CD8-positive, alpha-beta memory T cell (primary cell): ENCODE data around the gene NR4A1. TPM values are rescaled to one million over a fixed set of nuclear protein-coding genes. Genes with fewer than 3 reads are reported as not detected.

Source experiments
- CTCF ChIA-PET: fragments of 350-600 bp; sonication (Branson Sonifier 250); formaldehyde crosslinking; loops from one replicate; lab custom pipeline; 2021; ENCODE audit warnings: antibody characterized with exemption; lab: Charles Lee
- POLR2A ChIA-PET: fragments of 350-600 bp; sonication (Branson Sonifier 250); formaldehyde crosslinking; loops from one replicate; lab custom pipeline; 2021; ENCODE audit warnings: antibody characterized with exemption; lab: Charles Lee
- DNase-seq, 5 donors: peaks; one replicate each; pipeline versions ENCODE4 v3.0.0 to v3.0.0-alpha.2; 2020 to 2022; ENCODE audit warnings: mixed read lengths in 1 of 5
- H3K27ac ChIP-seq: one replicate; pipeline ENCODE4 v1.7.0; 2013; ENCODE audit warnings: low read depth, mild to moderate bottlenecking, low read length, moderate library complexity
- H3K27me3 ChIP-seq: 2 replicates; pipeline ENCODE4 v1.7.0; 2013; ENCODE audit warnings: low read length, mild to moderate bottlenecking; ENCODE audit not compliant: insufficient read depth, poor library complexity, severe bottlenecking
- H3K36me3 ChIP-seq: 2 replicates; pipeline ENCODE4 v1.7.0; 2013; ENCODE audit warnings: mild to moderate bottlenecking, low read length, moderate library complexity; ENCODE audit not compliant: insufficient read depth
- H3K4me1 ChIP-seq: 2 replicates; pipeline ENCODE4 v1.7.0; 2013; ENCODE audit warnings: mild to moderate bottlenecking, low read length, moderate library complexity; ENCODE audit not compliant: insufficient read depth
- H3K4me3 ChIP-seq: 2 replicates; pipeline ENCODE4 v1.7.0; 2013; ENCODE audit warnings: mild to moderate bottlenecking, low read length
- H3K9me3 ChIP-seq: 2 replicates; pipeline ENCODE4 v1.7.0; 2013; ENCODE audit warnings: mild to moderate bottlenecking, low read length
- H3K27ac Mint-ChIP-seq, 8 donors: one replicate each; pipeline ENCODE4 v1.8.0; 2020 to 2021; ENCODE audit warnings: mixed read lengths in 8 of 8, mild to moderate bottlenecking in 6 of 8, inconsistent platforms in 3 of 8, moderate library complexity in 3 of 8
- H3K27me3 Mint-ChIP-seq, 2 donors: one replicate each; pipeline ENCODE4 v1.8.0; 2020 to 2021; ENCODE audit warnings: mixed read lengths in 2 of 2, mild to moderate bottlenecking in 1 of 2, moderate library complexity in 1 of 2
- H3K36me3 Mint-ChIP-seq, 3 donors: one replicate each; pipeline ENCODE4 v1.8.0; 2020 to 2021; ENCODE audit warnings: mixed read lengths in 3 of 3, inconsistent platforms in 1 of 3, mild to moderate bottlenecking in 1 of 3
- H3K4me1 Mint-ChIP-seq, 3 donors: one replicate each; pipeline ENCODE4 v1.8.0; 2020 to 2021; ENCODE audit warnings: mixed read lengths in 3 of 3, inconsistent platforms in 1 of 3, mild to moderate bottlenecking in 1 of 3
- H3K4me3 Mint-ChIP-seq, 7 donors: one replicate each; pipeline ENCODE4 v1.8.0; 2020 to 2021; ENCODE audit warnings: mixed read lengths in 7 of 7, mild to moderate bottlenecking in 6 of 7, moderate library complexity in 4 of 7, inconsistent platforms in 2 of 7
- H3K9me3 Mint-ChIP-seq, 5 donors: one replicate each; pipeline ENCODE4 v1.8.0; 2020 to 2022; ENCODE audit warnings: mixed read lengths in 5 of 5, mild to moderate bottlenecking in 3 of 5, moderate library complexity in 2 of 5, inconsistent platforms in 1 of 5
- polyA plus RNA-seq: library from polyadenylated mRNA; unstranded; fragments of 300-500 nt; fragmentation: Illumina TruSeq; gene quantifications from one replicate; pipeline ENCODE4 v1.2.3, GENCODE V29; 2021
- total RNA-seq, 2 experiments: library from RNA; stranded (reverse); gene quantifications; one replicate each; pipeline ENCODE4 v1.2.3, GENCODE V29; 2021

Gene NR4A1
- total and polyA plus RNA-seq, 3 experiments from 2014 or later, result 0.84 to 23.4 (median 20.4) TPM

DNA sequence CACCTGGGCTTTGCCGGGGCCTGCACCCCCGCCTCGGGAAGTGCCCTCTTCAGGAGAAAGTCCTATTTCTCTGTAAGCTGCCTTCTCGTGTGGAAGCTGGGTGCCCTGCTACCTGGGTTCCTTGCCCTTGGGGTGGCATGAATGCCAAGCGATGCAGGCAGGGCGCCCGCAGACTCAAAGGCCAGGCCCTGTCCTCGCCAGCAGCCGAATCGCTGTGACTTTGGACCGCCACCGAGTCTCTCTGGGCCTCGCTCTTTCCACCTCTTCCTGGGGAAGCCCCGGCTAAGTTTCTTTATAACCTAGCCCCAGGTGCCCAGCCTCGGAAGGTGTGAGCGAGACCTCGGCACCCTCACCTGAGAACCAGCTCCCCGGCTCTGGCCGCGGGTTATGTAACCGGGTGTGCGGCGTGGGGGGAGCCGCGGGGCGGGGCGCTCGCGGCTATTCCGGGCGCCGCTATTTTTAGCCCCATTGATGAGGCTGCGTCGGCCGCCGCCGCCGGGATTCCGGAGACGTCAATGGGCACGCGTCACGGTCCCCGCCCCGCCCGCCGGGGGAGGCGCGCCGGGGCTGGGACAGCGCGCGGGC, 14.6 kb upstream of the NR4A1 start:
- CTCF ChIA-PET, result interaction anchor here (20.9 kb wide), 1 partner anchor 12 kb away, joined by 206 read pairs; no protein-coding TSS in a partner anchor
- POLR2A ChIA-PET, result interaction anchor here (1.1 kb wide), 1 partner anchor 14 kb away, joined by 4 read pairs; the partner anchor contains the start of gene NR4A1
- peaks cover 32% of the 10 kb centered on the region for H3K4me1 ChIP-seq
- peak; percentile 84 to 92 (median 89) for DNase-seq
- H3K9me3 ChIP-seq, result no peaks in the 10 kb centered on the region
- H3K27me3 ChIP-seq, result no peaks in the 10 kb centered on the region
- no peaks in the 10 kb centered on the region for H3K36me3 Mint-ChIP-seq
- peak overlapping the region; percentile 23 to 91 (median 84) for H3K27ac Mint-ChIP-seq
- H3K27me3 Mint-ChIP-seq, result peaks cover 0 to 4% of the 10 kb centered on the region in 2 donors
- peak overlapping the region; percentile 57 for H3K27ac ChIP-seq
- H3K4me1 Mint-ChIP-seq, result peaks cover 26 to 55% (median 42%) of the 10 kb centered on the region in 3 donors
- peak overlapping the region; percentile 43 to 87 (median 61) for H3K4me3 Mint-ChIP-seq
- H3K4me3 ChIP-seq, result peak overlapping the region; percentile 59
- no peaks in the 10 kb centered on the region for H3K36me3 ChIP-seq
- H3K9me3 Mint-ChIP-seq, result no peaks in the 10 kb centered on the region

GRCh38 chr12:52037248-52037861, 13.9 kb upstream of the NR4A1 start:
- no peak for DNase-seq
- Mint-ChIP-seq H3K36me3 (no peaks in the 10 kb centered on the region), H3K9me3 (no peaks in the 10 kb centered on the region), H3K4me1 (peaks cover 33 to 56% (median 44%) of the 10 kb centered on the region in 3 donors), H3K27me3 (peaks cover 0 to 5% of the 10 kb centered on the region in 2 donors), H3K4me3 (peak overlapping the region in 5 of 7 donors; percentile 40 to 70 (median 47)), H3K27ac (peak overlapping the region in 5 of 8 donors; percentile 29 to 93 (median 79))
- CTCF ChIA-PET, result interaction anchor here (2.0 to 20.9 kb wide), 2 partner anchors 13 to 14 kb away, joined by 5 to 206 read pairs; partner anchors contain the start of gene NR4A1
- POLR2A ChIA-PET, result interaction anchor here (0.5 to 1.0 kb wide), 2 partner anchors 14 to 30 kb away, joined by 4 read pairs; partner anchors contain the start of gene NR4A1
- H3K4me3 ChIP-seq, result no peak overlapping the region
- H3K4me1 ChIP-seq, result peaks cover 36% of the 10 kb centered on the region
- no peaks in the 10 kb centered on the region for H3K9me3 ChIP-seq
- H3K36me3 ChIP-seq, result no peaks in the 10 kb centered on the region
- peak overlapping the region; percentile 9 for H3K27ac ChIP-seq
- H3K27me3 ChIP-seq, result no peaks in the 10 kb centered on the region

DNA sequence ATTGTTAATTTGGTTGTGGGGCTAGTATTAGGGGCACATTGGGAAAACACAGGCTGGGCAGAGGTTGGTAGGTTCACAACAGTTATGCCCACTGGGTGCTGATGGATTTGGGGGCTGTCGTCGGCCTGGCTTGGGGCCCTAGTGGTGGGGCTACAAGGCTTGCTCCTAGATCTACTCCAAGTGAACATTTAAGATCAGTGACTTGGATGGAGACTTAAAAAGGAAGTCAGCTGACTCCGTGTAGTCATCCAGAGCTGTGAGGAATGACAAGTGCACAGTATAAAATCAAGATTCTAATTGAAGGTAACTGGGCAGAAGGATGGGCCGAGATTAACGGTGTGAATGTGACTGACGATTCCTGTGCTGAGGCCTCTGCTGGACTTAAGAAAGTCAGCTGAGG, 12.8 kb upstream of the NR4A1 start:
- DNase-seq, result no peak
- Histone ChIP-seq H3K4me3 (no peak overlapping the region), H3K4me1 (peaks cover 34% of the 10 kb centered on the region), H3K27me3 (no peaks in the 10 kb centered on the region), H3K27ac (no peak overlapping the region), H3K9me3 (no peaks in the 10 kb centered on the region), H3K36me3 (no peaks in the 10 kb centered on the region)
- no peaks in the 10 kb centered on the region for H3K36me3 Mint-ChIP-seq
- H3K4me1 Mint-ChIP-seq, result peaks cover 28 to 51% (median 37%) of the 10 kb centered on the region in 3 donors
- ChIA-PET POLR2A (interaction anchor here (0.6 to 1.0 kb wide), 2 partner anchors 12 to 527 kb away, joined by 3 to 7 read pairs; partner anchors contain the start of gene NR4A1), CTCF (interaction anchor here (1.0 to 20.9 kb wide), 5 partner anchors 8 to 47 kb away, joined by 3 to 206 read pairs (median 4); partner anchors contain the start of gene NR4A1)
- H3K4me3 Mint-ChIP-seq, result peak overlapping the region; percentile 31 to 83 (median 67)
- no peaks in the 10 kb centered on the region for H3K9me3 Mint-ChIP-seq
- peaks cover 0 to 5% of the 10 kb centered on the region in 2 donors for H3K27me3 Mint-ChIP-seq
- H3K27ac Mint-ChIP-seq, result peak overlapping the region; percentile 9 to 95 (median 80)

- peaks cover 29% of the 10 kb centered on the region for H3K4me1 ChIP-seq
- no peak overlapping the region for H3K27ac ChIP-seq
- no peaks in the 10 kb centered on the region for H3K36me3 ChIP-seq
- DNase-seq, result no peak
- Mint-ChIP-seq H3K4me3 (no peak overlapping the region), H3K9me3 (no peaks in the 10 kb centered on the region), H3K27ac (peak overlapping the region in 5 of 8 donors; percentile 31 to 75 (median 68)), H3K27me3 (peaks cover 0 to 3% of the 10 kb centered on the region in 2 donors), H3K36me3 (no peaks in the 10 kb centered on the region), H3K4me1 (peaks cover 17 to 34% (median 29%) of the 10 kb centered on the region in 3 donors)
- H3K27me3 ChIP-seq, result no peaks in the 10 kb centered on the region
- ChIA-PET POLR2A (interaction anchor here (1.3 kb wide), 1 partner anchor 10 kb away, joined by 4 read pairs; no protein-coding TSS in a partner anchor), CTCF (interaction anchor here (1.2 to 20.9 kb wide), 2 partner anchors 17 to 29 kb away, joined by 5 to 206 read pairs; partner anchors contain the start of gene ATG101)
- no peaks in the 10 kb centered on the region for H3K9me3 ChIP-seq
- H3K4me3 ChIP-seq, result no peak overlapping the region
Observed at GRCh38 chr12:52041035-52041434, 10.2 kb upstream of the NR4A1 start.

GRCh38 chr12:52041695-52042123, 9.5 kb upstream of the NR4A1 start:
- H3K27ac Mint-ChIP-seq, result peak overlapping the region in 7 of 8 donors; percentile 10 to 91 (median 85)
- Histone ChIP-seq H3K27me3 (no peaks in the 10 kb centered on the region), H3K9me3 (no peaks in the 10 kb centered on the region), H3K27ac (no peak overlapping the region), H3K36me3 (no peaks in the 10 kb centered on the region), H3K4me1 (peaks cover 22% of the 10 kb centered on the region), H3K4me3 (no peak overlapping the region)
- no peaks in the 10 kb centered on the region for H3K9me3 Mint-ChIP-seq
- no peaks in the 10 kb centered on the region for H3K36me3 Mint-ChIP-seq
- DNase-seq, result peak in 4 of 5 donors; percentile 46 to 67 (median 58)
- CTCF ChIA-PET, result interaction anchor here (20.9 kb wide), 1 partner anchor 17 kb away, joined by 206 read pairs; no protein-coding TSS in a partner anchor
- H3K27me3 Mint-ChIP-seq, result peaks cover 0 to 3% of the 10 kb centered on the region in 2 donors
- POLR2A ChIA-PET, result interaction anchor here (1.3 kb wide), 1 partner anchor 9 kb away, joined by 4 read pairs; no protein-coding TSS in a partner anchor
- peaks cover 14 to 28% (median 23%) of the 10 kb centered on the region in 3 donors for H3K4me1 Mint-ChIP-seq
- peak overlapping the region in 4 of 7 donors; percentile 5 to 67 (median 45) for H3K4me3 Mint-ChIP-seq

DNA sequence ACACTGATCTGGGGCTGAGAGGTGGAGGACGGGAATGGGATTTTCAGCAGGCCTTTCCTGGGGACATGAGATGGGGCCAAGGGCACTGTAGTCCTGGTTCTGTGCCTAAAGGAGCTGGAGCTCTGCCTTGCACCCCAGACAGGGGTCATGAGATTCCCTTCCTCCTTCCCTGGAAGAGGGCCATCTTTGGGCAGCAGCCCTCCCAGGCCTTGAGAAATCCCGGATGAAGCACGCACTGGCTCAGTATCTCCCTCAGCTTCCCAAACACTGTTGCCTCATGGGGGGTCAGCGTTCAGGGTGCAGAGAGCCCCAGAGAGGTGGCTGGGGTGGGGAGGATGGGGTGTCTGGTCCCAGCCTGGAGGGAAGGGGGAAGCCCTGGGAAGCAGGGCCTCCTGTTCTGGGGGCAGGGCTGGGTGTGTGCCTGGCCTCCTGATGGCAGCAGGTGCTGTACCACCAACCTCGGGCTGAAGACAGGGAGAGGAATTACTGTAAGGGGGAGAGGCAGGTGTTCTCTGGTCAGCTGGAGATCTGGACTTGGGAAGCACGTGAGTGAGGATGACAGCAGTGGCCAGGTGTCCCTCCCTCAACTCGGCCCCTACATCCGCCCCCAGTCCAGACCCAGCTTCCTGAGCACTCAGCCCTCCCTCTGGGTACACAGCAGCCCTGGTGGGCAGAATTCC, 8.4 kb upstream of the NR4A1 start:
- Histone ChIP-seq H3K9me3 (no peaks in the 10 kb centered on the region), H3K27ac (no peak overlapping the region), H3K27me3 (no peaks in the 10 kb centered on the region), H3K4me3 (no peak overlapping the region), H3K4me1 (peaks cover 17% of the 10 kb centered on the region), H3K36me3 (no peaks in the 10 kb centered on the region)
- CTCF ChIA-PET, result interaction anchor here (0.6 to 20.9 kb wide), 3 partner anchors 9 to 27 kb away, joined by 3 to 206 read pairs (median 3); partner anchors contain the start of gene ATG101
- Mint-ChIP-seq H3K4me3 (no peak overlapping the region), H3K27ac (peak overlapping the region in 3 of 8 donors; percentile 10 to 91 (median 91)), H3K36me3 (no peaks in the 10 kb centered on the region), H3K9me3 (no peaks in the 10 kb centered on the region), H3K27me3 (peaks cover 0 to 3% of the 10 kb centered on the region in 2 donors), H3K4me1 (peaks cover 14 to 25% (median 23%) of the 10 kb centered on the region in 3 donors)
- DNase-seq, result no peak
- POLR2A ChIA-PET, result interaction anchor here (1.2 kb wide), 1 partner anchor 9 kb away, joined by 6 read pairs; no protein-coding TSS in a partner anchor
